HFFc6 (cell line): ENCODE measurements around the gene ABI3BP. TPM values are rescaled to one million over a fixed set of nuclear protein-coding genes. Genes with fewer than 3 reads are reported as not detected.

Experiments
- DNase-seq: peaks from one replicate; pipeline ENCODE4 v3.0.0-alpha.2; 2018
- H3K27ac Mint-ChIP-seq: 2 replicates; pipeline ENCODE4 v1.8.0; 2020; ENCODE audit warnings: mild to moderate bottlenecking, mixed read lengths
- H3K27me3 Mint-ChIP-seq: 2 replicates; pipeline ENCODE4 v1.8.0; 2021; ENCODE audit warnings: mild to moderate bottlenecking, moderate library complexity, mixed read lengths; ENCODE audit not compliant: insufficient read depth
- H3K36me3 Mint-ChIP-seq: 2 replicates; pipeline ENCODE4 v1.8.0; 2021; ENCODE audit warnings: low read depth, mixed read lengths
- H3K4me1 Mint-ChIP-seq: 2 replicates; pipeline ENCODE4 v1.8.0; 2020; ENCODE audit warnings: low read depth, mixed read lengths
- H3K4me3 Mint-ChIP-seq: 2 replicates; pipeline ENCODE4 v1.8.0; 2020; ENCODE audit warnings: mild to moderate bottlenecking, moderate library complexity, mixed read lengths
- H3K9me3 Mint-ChIP-seq: 2 replicates; pipeline ENCODE4 v1.8.0; 2020; ENCODE audit warnings: mild to moderate bottlenecking, mixed read lengths
- CTCF ChIP-seq: fragments of 200-600 bp; sonication (generic); IDR thresholded peaks from 2 replicates; pipeline ENCODE4 v1.5.0; 2021; ENCODE audit warnings: antibody characterized with exemption, mild to moderate bottlenecking
- total RNA-seq, 6 experiments: library from RNA; stranded (reverse); fragmentation: NEBNext Ultra II Directional; extraction: Animal tissue kit (Norgen Biotek cat#: 25700); gene quantifications; 2 replicates in 1 of 6; 3 replicates in 5 of 6; pipeline ENCODE4 v1.2.3, GENCODE V29; 2021

Gene ABI3BP
- total RNA-seq, 6 experiments from 2014 or later = 12.4 to 27.8 (median 24.6) TPM

GRCh38 chr3:100999160-100999559 is 5.9 kb upstream of the ABI3BP start:
- TF ChIP-seq CTCF = no peak
- peaks cover 5% of the 10 kb centered on the region for H3K36me3 Mint-ChIP-seq
- no peak overlapping the region for H3K27ac Mint-ChIP-seq
- no peaks in the 10 kb centered on the region for H3K4me1 Mint-ChIP-seq
- DNase-seq = no peak
- H3K27me3 Mint-ChIP-seq = peaks cover 1% of the 10 kb centered on the region; the same call in 1 of the 2 replicates
- peaks cover 5% of the 10 kb centered on the region; the same call in 1 of the 2 replicates for H3K9me3 Mint-ChIP-seq
- H3K4me3 Mint-ChIP-seq = no peak overlapping the region

- peaks cover 26% of the 10 kb centered on the region for H3K4me1 Mint-ChIP-seq
- H3K27ac Mint-ChIP-seq = no peak overlapping the region
- peaks cover 1% of the 10 kb centered on the region; the same call in 1 of the 2 replicates for H3K27me3 Mint-ChIP-seq
- no peak overlapping the region for H3K4me3 Mint-ChIP-seq
- no peaks in the 10 kb centered on the region for H3K36me3 Mint-ChIP-seq
- H3K9me3 Mint-ChIP-seq = no peaks in the 10 kb centered on the region
- DNase-seq = no peak
- TF ChIP-seq CTCF = no peak
Observed at GRCh38 chr3:100994809-100995208, 1.6 kb upstream of the ABI3BP start.

- DNase-seq = no peak
- Mint-ChIP-seq H3K9me3 (no peaks in the 10 kb centered on the region), H3K36me3 (no peaks in the 10 kb centered on the region), H3K27me3 (peaks cover 1% of the 10 kb centered on the region; the same call in 1 of the 2 replicates), H3K4me1 (peaks cover 26% of the 10 kb centered on the region), H3K27ac (no peak overlapping the region), H3K4me3 (no peak overlapping the region)
- no peak for TF ChIP-seq CTCF
Observed at GRCh38 chr3:100994187-100994586, 966 bp upstream of the ABI3BP start.

- no peak for TF ChIP-seq CTCF
- no peaks in the 10 kb centered on the region for H3K9me3 Mint-ChIP-seq
- H3K4me1 Mint-ChIP-seq = peaks cover 26% of the 10 kb centered on the region
- peak overlapping the region; percentile 93 for H3K4me3 Mint-ChIP-seq
- H3K36me3 Mint-ChIP-seq = no peaks in the 10 kb centered on the region
- DNase-seq = peak; percentile 53
- H3K27me3 Mint-ChIP-seq = no peaks in the 10 kb centered on the region; the same call in 1 of the 2 replicates
- peak overlapping the region; percentile 80 for H3K27ac Mint-ChIP-seq
Observed at GRCh38 chr3:100992231-100993012, 799 bp downstream of the ABI3BP start.

GRCh38 chr3:100988080-100988479 is 5.1 kb downstream of the ABI3BP start:
- no peak overlapping the region for H3K4me3 Mint-ChIP-seq
- no peaks in the 10 kb centered on the region for H3K27me3 Mint-ChIP-seq
- TF ChIP-seq CTCF = no peak
- H3K27ac Mint-ChIP-seq = no peak overlapping the region
- no peaks in the 10 kb centered on the region for H3K36me3 Mint-ChIP-seq
- H3K4me1 Mint-ChIP-seq = peaks cover 26% of the 10 kb centered on the region
- no peak for DNase-seq
- H3K9me3 Mint-ChIP-seq = no peaks in the 10 kb centered on the region
